Vagina (tissue), 2 donors: ENCODE results near the gene CYP3A4.

Source experiments
- CTCF ChIP-seq, 3 experiments: fragments of 450-650 bp in 2 of 3; fragments of 200-600 bp in 1 of 3; sonication (generic) in 1 of 3; IDR thresholded peaks; one replicate each; pipeline ENCODE4 v1.5.1; 2017 to 2019; ENCODE audit warnings: antibody characterized with exemption in 3 of 3, mild to moderate bottlenecking in 2 of 3, moderate library complexity in 2 of 3
- POLR2A ChIP-seq, 2 donors: fragments of 450-650 bp; IDR thresholded peaks; one replicate each; pipeline ENCODE4 v1.6.1; 2017; ENCODE audit warnings: antibody characterized with exemption in 2 of 2, mild to moderate bottlenecking in 2 of 2, moderate library complexity in 2 of 2

GRCh38 chr7:99739699-99740572, 44.0 kb downstream of the CYP3A4 start:
- no peak for TF ChIP-seq POLR2A (IDR thresholded peaks at IDR 0.05)
- TF ChIP-seq CTCF (IDR thresholded peaks at IDR 0.05) = no peak
